Heart left ventricle (tissue), 16 donors: ENCODE data around the gene KMT2A. TPM values are rescaled to one million over a fixed set of nuclear protein-coding genes. Genes with fewer than 3 reads are reported as not detected.

Source experiments
- ATAC-seq, 4 donors: fragments of 200-7000 bp; cut with Tn5 transposase; one replicate each; pipeline ENCODE4 v1.9.1; 2020 to 2022; ENCODE audit warnings: moderate library complexity in 4 of 4, mild to moderate bottlenecking in 3 of 4, moderate number of reproducible peaks in 1 of 4
- DNase-seq, 5 donors: peaks; one replicate each; pipeline ENCODE4 v3.0.0-alpha.2; 2020
- H3K27ac ChIP-seq, 12 donors: fragments of 200-600 bp; sonication (generic) in 4 of 12; one replicate each; pipeline versions ENCODE4 v1.5.0 to v1.8.0; 2016 to 2022; ENCODE audit warnings: mild to moderate bottlenecking in 2 of 12
- H3K27me3 ChIP-seq, 9 donors: fragments of 200-600 bp; sonication (generic) in 2 of 9; one replicate each; pipeline versions ENCODE4 v1.5.1 to v1.8.0; 2016 to 2022; ENCODE audit warnings: mild to moderate bottlenecking in 3 of 9
- H3K36me3 ChIP-seq, 9 donors: fragments of 200-600 bp; sonication (generic) in 2 of 9; one replicate each; pipeline versions ENCODE4 v1.5.0 to v1.8.0; 2018 to 2022; ENCODE audit warnings: mild to moderate bottlenecking in 2 of 9
- H3K4me1 ChIP-seq, 12 donors: fragments of 200-600 bp; sonication (generic) in 4 of 12; one replicate each; pipeline versions ENCODE4 v1.5.0 to v1.8.0; 2016 to 2022; ENCODE audit warnings: mild to moderate bottlenecking in 3 of 12
- H3K4me3 ChIP-seq, 12 donors: fragments of 200-600 bp; sonication (generic) in 4 of 12; one replicate each; pipeline versions ENCODE4 v1.5.0 to v1.8.0; 2017 to 2022; ENCODE audit warnings: mild to moderate bottlenecking in 9 of 12, moderate library complexity in 4 of 12
- H3K9me3 ChIP-seq, 12 donors: fragments of 200-600 bp; sonication (generic) in 4 of 12; one replicate each; pipeline versions ENCODE4 v1.5.0 to v1.8.0; 2016 to 2022; ENCODE audit warnings: mild to moderate bottlenecking in 1 of 12
- POLR2A ChIP-seq, 2 donors: fragments of 450-650 bp; IDR thresholded peaks; one replicate each; pipeline ENCODE4 v1.6.1; 2017; ENCODE audit warnings: antibody characterized with exemption in 2 of 2, mild to moderate bottlenecking in 2 of 2, moderate library complexity in 2 of 2
- WGBS, 4 donors: extraction: QIAGEN DNeasy Blood & Tissue Kit in 2 of 4; methylation state at CpG; one replicate each; pipeline versions ENCODE4 v1.1.5 to v1.1.7; 2013 to 2018; 5-methylcytosine and 5-hydroxymethylcytosine counted together
- intact Hi-C, 10 donors: fragments of 100-400 bp; cut with DNase I; formaldehyde crosslinking; loops; one replicate each; pipeline versions ENCODE4 v1.11.1 to v1.14.2; 2022
- polyA plus RNA-seq, 2 donors: library from polyadenylated mRNA; stranded (reverse); fragments of 200-250 nt; gene quantifications; one replicate each; pipeline ENCODE4 v1.2.3, GENCODE V29; 2013
- total RNA-seq, 9 donors: library from RNA; depleted of rRNA in 2 of 9; stranded (reverse); fragments of >200 nt in 2 of 9; fragmentation: NEBNext Ultra II Directional in 3 of 9; extraction: Animal tissue kit (Norgen Biotek cat#: 25700) in 3 of 9; gene quantifications; one replicate each; pipeline versions ENCODE4 v1.1.0 to v1.2.4, GENCODE V29; 2016 to 2023
- TF ChIP-seq, protein P1 (sequence below), 12 donors: fragments of 200-600 bp; sonication (generic) in 4 of 12; IDR thresholded peaks; one replicate each; pipeline versions ENCODE4 v1.5.0 to v1.8.0; 2018 to 2022; ENCODE audit warnings: antibody characterized with exemption in 12 of 12, mild to moderate bottlenecking in 5 of 12
- donor health status: ischemic (EF 13 %, LVEDD 7.1; RV severe dilation, severe dysfunction).
- donor health status: healthy with polysubstance abuse.
- donor health status: DM: no; HTN: yes; CAD: no.
- donor health status: DM: no; HTN: no; CAD: no.
- donor health status: ischemic (EF 25% LVEDD 6.9; RV normal size, moderate dysfunction).
- donor health status: ischemic (EF 25% LVEDD 5.7; RV mildly dilated, moderate dysfunction).
- donor health status: healthy.
- donor health status: DM: yes; HTN: yes; CAD: no.
- donor health status: ischemic (EF 35%, LVEDD 5.7; RV mildly dilated, moderate dysfunction).
- donor health status: nonischemic (EF 11% LVEDD 7.7; RV severe dilation, severe dysfunction).
- donor health status: DM: yes; HTN: yes; CAD: no.
- donor health status: PGD.
- donor health status: ischemic (EF 29% LVEDD 5.4; RV normal size, mild dysfunction).
- donor health status: nonischemic (EF 23%, LVEDD 6.1; RV moderate dilation, normal function).

Gene KMT2A
- total and polyA plus RNA-seq, 11 donors = 9.9 to 117 (median 27.7) TPM

DNA sequence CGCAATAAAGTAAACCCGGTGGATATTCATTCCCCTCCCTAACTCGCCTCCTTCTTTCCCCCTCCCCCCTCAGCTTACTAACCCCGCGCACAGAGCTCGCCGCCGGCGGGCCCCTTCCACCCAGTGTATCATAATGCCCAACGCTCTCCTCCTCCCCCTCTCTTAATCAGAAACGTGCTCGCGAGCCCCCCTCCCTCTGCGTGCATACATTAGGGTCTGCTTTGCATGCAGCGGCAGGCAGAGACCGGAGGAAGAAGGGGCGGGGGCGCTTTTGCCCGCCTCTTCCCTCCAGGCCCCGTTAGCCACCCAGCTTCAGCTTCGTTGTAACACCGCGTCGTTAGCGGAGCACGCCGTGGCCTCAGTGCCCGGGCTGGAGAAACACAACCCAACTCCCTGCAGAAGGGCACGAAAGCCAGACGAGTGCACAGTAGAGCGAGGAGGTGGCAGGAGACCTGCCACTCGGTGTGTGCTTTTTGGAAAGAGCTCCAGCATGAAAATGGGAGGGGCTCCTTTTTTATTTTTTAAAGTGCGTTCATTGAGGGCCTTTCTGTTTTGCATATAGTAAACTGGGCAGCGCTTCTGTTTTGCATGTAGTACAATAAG lies 901 bp upstream of the KMT2A start:
- intact Hi-C loops = loop anchor here in 9 of 10 donors (2.0 to 10.0 kb wide), 5 partner anchors 33 to 52 kb away; partner anchors contain the start of gene ATP5MG (in 7 of the 9)
- WGBS, 4 donors = 0 to 1% (median 1%) methylated on average over 34 of the region's 34 CpGs
- peak overlapping the region; percentile 81 to 99 (median 96) for H3K4me3 ChIP-seq
- H3K27ac ChIP-seq = peak overlapping the region; percentile 19 to 96 (median 90)
- H3K36me3 ChIP-seq = peaks cover 0 to 3% (median 0%) of the 10 kb centered on the region in 9 donors
- DNase-seq (peak; percentile 40 to 83 (median 57)), ATAC-seq (peak; percentile 8 to 39 (median 26))
- TF ChIP-seq, protein P1, sequence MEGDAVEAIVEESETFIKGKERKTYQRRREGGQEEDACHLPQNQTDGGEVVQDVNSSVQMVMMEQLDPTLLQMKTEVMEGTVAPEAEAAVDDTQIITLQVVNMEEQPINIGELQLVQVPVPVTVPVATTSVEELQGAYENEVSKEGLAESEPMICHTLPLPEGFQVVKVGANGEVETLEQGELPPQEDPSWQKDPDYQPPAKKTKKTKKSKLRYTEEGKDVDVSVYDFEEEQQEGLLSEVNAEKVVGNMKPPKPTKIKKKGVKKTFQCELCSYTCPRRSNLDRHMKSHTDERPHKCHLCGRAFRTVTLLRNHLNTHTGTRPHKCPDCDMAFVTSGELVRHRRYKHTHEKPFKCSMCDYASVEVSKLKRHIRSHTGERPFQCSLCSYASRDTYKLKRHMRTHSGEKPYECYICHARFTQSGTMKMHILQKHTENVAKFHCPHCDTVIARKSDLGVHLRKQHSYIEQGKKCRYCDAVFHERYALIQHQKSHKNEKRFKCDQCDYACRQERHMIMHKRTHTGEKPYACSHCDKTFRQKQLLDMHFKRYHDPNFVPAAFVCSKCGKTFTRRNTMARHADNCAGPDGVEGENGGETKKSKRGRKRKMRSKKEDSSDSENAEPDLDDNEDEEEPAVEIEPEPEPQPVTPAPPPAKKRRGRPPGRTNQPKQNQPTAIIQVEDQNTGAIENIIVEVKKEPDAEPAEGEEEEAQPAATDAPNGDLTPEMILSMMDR (IDR thresholded peaks at IDR 0.05) = no peak
- no peak for TF ChIP-seq POLR2A (IDR thresholded peaks at IDR 0.05)
- H3K27me3 ChIP-seq = no peaks in the 10 kb centered on the region
- no peaks in the 10 kb centered on the region for H3K9me3 ChIP-seq
- H3K4me1 ChIP-seq = peaks cover 0 to 50% (median 29%) of the 10 kb centered on the region in 12 donors

DNA sequence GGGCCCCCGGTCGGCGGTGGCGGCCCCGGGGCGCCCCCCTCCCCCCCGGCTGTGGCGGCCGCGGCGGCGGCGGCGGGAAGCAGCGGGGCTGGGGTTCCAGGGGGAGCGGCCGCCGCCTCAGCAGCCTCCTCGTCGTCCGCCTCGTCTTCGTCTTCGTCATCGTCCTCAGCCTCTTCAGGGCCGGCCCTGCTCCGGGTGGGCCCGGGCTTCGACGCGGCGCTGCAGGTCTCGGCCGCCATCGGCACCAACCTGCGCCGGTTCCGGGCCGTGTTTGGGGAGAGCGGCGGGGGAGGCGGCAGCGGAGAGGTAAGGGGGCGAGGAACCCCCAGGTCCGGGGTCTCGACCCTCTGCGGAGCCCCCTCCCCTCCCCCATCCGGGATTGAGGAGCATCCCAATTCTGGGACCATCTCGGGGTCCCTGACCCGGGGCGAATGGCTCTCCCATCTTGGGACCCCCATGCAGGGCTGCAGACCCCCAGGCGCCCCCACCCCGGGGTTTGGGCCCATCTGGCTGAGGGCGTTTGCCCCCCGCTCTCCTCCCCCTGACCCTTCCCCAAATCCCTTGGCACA lies 431 bp downstream of the KMT2A start:
- WGBS, 4 donors = 0 to 1% (median 1%) methylated on average over 21 to 55 of the region's 55 CpGs
- TF ChIP-seq, protein P1 (IDR thresholded peaks at IDR 0.05) = no peak
- no peak for TF ChIP-seq POLR2A (IDR thresholded peaks at IDR 0.05)
- Histone ChIP-seq H3K27ac (peak overlapping the region; percentile 78 to 96 (median 90)), H3K9me3 (no peaks in the 10 kb centered on the region), H3K4me3 (peak overlapping the region; percentile 81 to 99 (median 96)), H3K36me3 (peaks cover 0 to 4% (median 0%) of the 10 kb centered on the region in 9 donors), H3K27me3 (no peaks in the 10 kb centered on the region), H3K4me1 (peaks cover 0 to 64% (median 40%) of the 10 kb centered on the region in 12 donors)
- ATAC-seq (no peak), DNase-seq (peak in 4 of 5 donors; percentile 22 to 71 (median 32))
- intact Hi-C loops = loop anchor here in 9 of 10 donors (1.0 to 10.0 kb wide), 5 partner anchors 34 to 51 kb away; partner anchors contain the start of gene ATP5MG (in 8 of the 9)

- intact Hi-C loops = loop anchor here in 9 of 10 donors (5.0 to 10.0 kb wide), 4 partner anchors 35 to 50 kb away; partner anchors contain the start of gene ATP5MG (in 6 of the 9)
- DNase-seq (peak; percentile 31 to 65 (median 41)), ATAC-seq (peak in 1 of 4 donors; percentile 6)
- 0 to 1% (median 1%) methylated on average over 27 to 28 of the region's 28 CpGs for WGBS, 4 donors
- peaks cover 0 to 71% (median 48%) of the 10 kb centered on the region in 12 donors for H3K4me1 ChIP-seq
- H3K36me3 ChIP-seq = peaks cover 0 to 4% (median 0%) of the 10 kb centered on the region in 9 donors
- no peaks in the 10 kb centered on the region for H3K9me3 ChIP-seq
- peak overlapping the region; percentile 81 to 99 (median 96) for H3K4me3 ChIP-seq
- H3K27me3 ChIP-seq = no peaks in the 10 kb centered on the region
- TF ChIP-seq, protein P1 (IDR thresholded peaks at IDR 0.05) = no peak
- no peak for TF ChIP-seq POLR2A (IDR thresholded peaks at IDR 0.05)
- H3K27ac ChIP-seq = peak overlapping the region; percentile 78 to 96 (median 90)
Measured at GRCh38 chr11:118437208-118438125, 1.2 kb downstream of the KMT2A start.
